Spinal cord (tissue), 10 donors: ENCODE measurements around the gene ADRB1. TPM values are rescaled to one million over a fixed set of nuclear protein-coding genes. Genes with fewer than 3 reads are reported as not detected.
A peak's percentile ranks its signal among the peaks of the same experiment; 100 is the strongest.

Source experiments
- DNase-seq, 6 donors: peaks; one replicate each; pipeline versions ENCODE4 v3.0.0 to v3.0.0-alpha.2; 2013 to 2015; ENCODE audit warnings: low spot score in 6 of 6, low read depth in 4 of 6
- H3K27ac ChIP-seq: one replicate; pipeline ENCODE4 v1.5.1; 2013; ENCODE audit warnings: low read depth, low read length, control low read depth
- H3K27me3 ChIP-seq: one replicate; pipeline ENCODE4 v1.6.1; 2013; ENCODE audit warnings: low read length; ENCODE audit not compliant: control insufficient read depth, insufficient read depth
- H3K36me3 ChIP-seq: one replicate; pipeline ENCODE4 v1.6.1; 2013; ENCODE audit warnings: low read length; ENCODE audit not compliant: control insufficient read depth, insufficient read depth
- H3K4me1 ChIP-seq: one replicate; pipeline ENCODE4 v1.6.1; 2013; ENCODE audit warnings: low read length; ENCODE audit not compliant: control insufficient read depth, insufficient read depth
- H3K4me3 ChIP-seq: one replicate; pipeline ENCODE4 v1.5.1; 2013; ENCODE audit warnings: low read depth, low read length, control low read depth
- H3K9me3 ChIP-seq: one replicate; pipeline ENCODE4 v1.6.1; 2013; ENCODE audit warnings: low read length; ENCODE audit not compliant: control insufficient read depth, insufficient read depth
- WGBS: methylation state at CpG from one replicate; pipeline ENCODE4 v1.1.5; 2013; ENCODE audit warnings: missing lambda C conversion rate; ENCODE audit not compliant: insufficient coverage; 5-methylcytosine and 5-hydroxymethylcytosine counted together
- polyA plus RNA-seq, 2 donors: library from polyadenylated mRNA; unstranded; fragments of 120-200 nt; gene quantifications; one replicate each; pipeline ENCODE4 v1.2.1, GENCODE V29; 2013; ENCODE audit not compliant: insufficient read length in 2 of 2
- total RNA-seq, 2 donors: library from RNA; depleted of rRNA in 1 of 2; stranded (reverse); fragments of 120-200 nt in 1 of 2; fragments of >200 nt in 1 of 2; gene quantifications; one replicate each; pipeline versions ENCODE4 v1.2.3 to v1.2.4, GENCODE V29; 2013 to 2014
- donor health status: healthy.

The ADRB1 gene
- total and polyA plus RNA-seq, 4 donors: 2.5 to 4.0 (median 3.0) TPM

GRCh38 chr10:114024876-114025610, 18.6 kb upstream of the ADRB1 start:
- no peak for DNase-seq
- Histone ChIP-seq H3K4me1 (no peaks in the 10 kb centered on the region), H3K4me3 (no peak overlapping the region)

GRCh38 chr10:114025611-114026130, 18.0 kb upstream of the ADRB1 start:
- Histone ChIP-seq H3K4me3 (no peak overlapping the region), H3K9me3 (no peaks in the 10 kb centered on the region), H3K27me3 (no peaks in the 10 kb centered on the region), H3K36me3 (no peaks in the 10 kb centered on the region), H3K4me1 (no peaks in the 10 kb centered on the region), H3K27ac (no peak overlapping the region)
- DNase-seq: no peak
- 97% methylated on average over 6 of the region's 12 CpGs for WGBS

More at GRCh38 chr10:114024876-114025610, 18.6 kb upstream of the ADRB1 start:
- no peaks in the 10 kb centered on the region for H3K36me3 ChIP-seq
- 95% methylated on average over 7 of the region's 12 CpGs for WGBS
- no peaks in the 10 kb centered on the region for H3K9me3 ChIP-seq
- H3K27ac ChIP-seq: no peak overlapping the region
- no peaks in the 10 kb centered on the region for H3K27me3 ChIP-seq

- Histone ChIP-seq H3K4me3 (no peak overlapping the region), H3K4me1 (no peaks in the 10 kb centered on the region), H3K27ac (peak overlapping the region; percentile 27), H3K27me3 (no peaks in the 10 kb centered on the region), H3K36me3 (no peaks in the 10 kb centered on the region), H3K9me3 (no peaks in the 10 kb centered on the region)
- 60% methylated on average over 1 of the region's 7 CpGs for WGBS
- peak in 2 of 6 donors; percentile 40 to 49 for DNase-seq
Observed at GRCh38 chr10:114026189-114027040, 17.3 kb upstream of the ADRB1 start.

- DNase-seq: no peak
- H3K27me3 ChIP-seq: no peaks in the 10 kb centered on the region
- H3K9me3 ChIP-seq: no peaks in the 10 kb centered on the region
- no peaks in the 10 kb centered on the region for H3K4me1 ChIP-seq
- no peak overlapping the region for H3K4me3 ChIP-seq
- no CpG with 5 or more reads among the region's 2 CpGs for WGBS
- peak overlapping the region; percentile 27 for H3K27ac ChIP-seq
- H3K36me3 ChIP-seq: no peaks in the 10 kb centered on the region
Observed at GRCh38 chr10:114027041-114027394, 16.6 kb upstream of the ADRB1 start.

GRCh38 chr10:114027951-114028350, 15.7 kb upstream of the ADRB1 start:
- no peaks in the 10 kb centered on the region for H3K9me3 ChIP-seq
- no peak overlapping the region for H3K27ac ChIP-seq
- H3K27me3 ChIP-seq: no peaks in the 10 kb centered on the region
- 81% methylated on average over 2 of the region's 3 CpGs for WGBS
- no peaks in the 10 kb centered on the region for H3K36me3 ChIP-seq
- no peaks in the 10 kb centered on the region for H3K4me1 ChIP-seq
- no peak overlapping the region for H3K4me3 ChIP-seq
- no peak for DNase-seq

- H3K36me3 ChIP-seq: no peaks in the 10 kb centered on the region
- DNase-seq: no peak
- H3K27me3 ChIP-seq: no peaks in the 10 kb centered on the region
- no CpG with 5 or more reads among the region's 4 CpGs for WGBS
- H3K27ac ChIP-seq: no peak overlapping the region
- H3K9me3 ChIP-seq: no peaks in the 10 kb centered on the region
- no peaks in the 10 kb centered on the region for H3K4me1 ChIP-seq
- no peak overlapping the region for H3K4me3 ChIP-seq
Observed at GRCh38 chr10:114028425-114028824, 15.2 kb upstream of the ADRB1 start.

- Histone ChIP-seq H3K4me3 (no peak overlapping the region), H3K27me3 (no peaks in the 10 kb centered on the region), H3K36me3 (no peaks in the 10 kb centered on the region), H3K9me3 (no peaks in the 10 kb centered on the region), H3K27ac (no peak overlapping the region), H3K4me1 (no peaks in the 10 kb centered on the region)
- no peak for DNase-seq
- WGBS: 90% methylated on average over 1 of the region's 4 CpGs
Observed at GRCh38 chr10:114029655-114030054, 14.0 kb upstream of the ADRB1 start.

GRCh38 chr10:114030140-114030539, 13.5 kb upstream of the ADRB1 start:
- DNase-seq: no peak
- H3K36me3 ChIP-seq: no peaks in the 10 kb centered on the region

GRCh38 chr10:114031073-114031972, 12.3 kb upstream of the ADRB1 start:
- DNase-seq: no peak
- no peaks in the 10 kb centered on the region for H3K4me1 ChIP-seq
- H3K27ac ChIP-seq: no peak overlapping the region
- H3K36me3 ChIP-seq: no peaks in the 10 kb centered on the region
- no peaks in the 10 kb centered on the region for H3K27me3 ChIP-seq
- H3K9me3 ChIP-seq: no peaks in the 10 kb centered on the region
- WGBS: no CpG with 5 or more reads among the region's 6 CpGs
- H3K4me3 ChIP-seq: no peak overlapping the region

More at GRCh38 chr10:114030140-114030539, 13.5 kb upstream of the ADRB1 start:
- Histone ChIP-seq H3K4me1 (no peaks in the 10 kb centered on the region), H3K4me3 (no peak overlapping the region), H3K27ac (no peak overlapping the region), H3K27me3 (no peaks in the 10 kb centered on the region), H3K9me3 (no peaks in the 10 kb centered on the region)
- 100% methylated on average over 4 of the region's 6 CpGs for whole genome bisulfite sequencing
